A549 (cell line): ENCODE data around the gene SELPLG.

Experiments used
- BHLHE40 ChIP-seq: IDR thresholded peaks from 2 replicates; pipeline ENCODE4 v1.6.1; 2012; ENCODE audit warnings: low read depth, low read length, inconsistent platforms
- FOSL2 ChIP-seq, 2 experiments: fragments of 450-650 bp in 1 of 2; fragments of >200 bp in 1 of 2; sonication (Bioruptor Twin) in 1 of 2; formaldehyde crosslinking; IDR thresholded peaks; 2 replicates each; pipeline versions ENCODE4 v1.5.0 to v1.6.1; 2016 to 2020; ENCODE audit warnings: mild to moderate bottlenecking in 1 of 2, moderate library complexity in 1 of 2
- HDAC2 ChIP-seq: fragments of 200-600 bp; sonication (generic); IDR thresholded peaks from 2 replicates; pipeline ENCODE4 v1.6.1; 2016
- MAFK ChIP-seq: fragments of 450-650 bp; IDR thresholded peaks from 2 replicates; pipeline ENCODE4 v1.6.1; 2014; ENCODE audit not compliant: partially characterized antibody
- NFE2L2 ChIP-seq: fragments of 150-350 bp; conservative IDR thresholded peaks from 2 replicates; pipeline ENCODE4 v1.6.1; 2014; ENCODE audit warnings: low read length
- POLR2A ChIP-seq: IDR thresholded peaks from 2 replicates; pipeline ENCODE4 v1.6.1; 2012; ENCODE audit warnings: mild to moderate bottlenecking, low read length
- SMC3 ChIP-seq: fragments of >200 bp; sonication (Bioruptor Twin); formaldehyde crosslinking; IDR thresholded peaks from 3 replicates; pipeline ENCODE4 v1.6.1; 2018; ENCODE audit warnings: inconsistent platforms
- SREBF2 ChIP-seq: fragments of 450-650 bp; IDR thresholded peaks from 2 replicates; pipeline ENCODE4 v1.6.1; 2014; ENCODE audit warnings: mild to moderate bottlenecking, moderate library complexity
- ZC3H11A ChIP-seq: fragments of 450-650 bp; IDR thresholded peaks from 2 replicates; pipeline ENCODE4 v1.6.1; 2014; ENCODE audit warnings: antibody characterized with exemption, mild to moderate bottlenecking
- TF ChIP-seq, protein P1 (sequence below): fragments of >200 bp; sonication (Bioruptor Twin); formaldehyde crosslinking; IDR thresholded peaks from 3 replicates; pipeline ENCODE4 v1.5.1; 2016
- TF ChIP-seq, protein P2 (sequence below): fragments of 250-450 bp; sonication (Bioruptor Pico); IDR thresholded peaks from 2 replicates; pipeline ENCODE4 v1.5.0; 2020; ENCODE audit warnings: low read depth, mild to moderate bottlenecking, moderate library complexity
- TF ChIP-seq, protein P3 (sequence below): fragments of 200-600 bp; sonication (generic); IDR thresholded peaks from 2 replicates; pipeline ENCODE4 v1.6.1; 2016; ENCODE audit warnings: antibody characterized with exemption, mild to moderate bottlenecking, moderate library complexity

DNA sequence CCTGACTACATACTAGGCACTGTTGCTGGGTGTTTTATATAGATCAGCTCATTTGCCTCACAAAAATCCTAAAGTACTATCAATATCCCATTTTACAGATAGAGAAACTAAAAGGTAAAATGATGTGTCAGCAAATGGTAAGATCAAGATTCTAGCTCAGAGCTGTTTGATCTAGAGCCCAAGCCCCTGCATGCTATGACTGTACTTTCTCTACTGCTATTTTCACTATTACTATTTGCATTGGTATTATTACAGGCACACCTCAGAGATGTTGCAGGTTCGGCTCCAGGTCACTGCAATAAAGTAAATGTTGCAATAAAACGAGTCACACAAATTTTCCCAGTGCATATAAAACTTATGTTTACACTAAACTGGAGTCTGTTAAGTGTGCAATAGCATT lies 60.4 kb downstream of the SELPLG start:
- TF ChIP-seq, protein P1, sequence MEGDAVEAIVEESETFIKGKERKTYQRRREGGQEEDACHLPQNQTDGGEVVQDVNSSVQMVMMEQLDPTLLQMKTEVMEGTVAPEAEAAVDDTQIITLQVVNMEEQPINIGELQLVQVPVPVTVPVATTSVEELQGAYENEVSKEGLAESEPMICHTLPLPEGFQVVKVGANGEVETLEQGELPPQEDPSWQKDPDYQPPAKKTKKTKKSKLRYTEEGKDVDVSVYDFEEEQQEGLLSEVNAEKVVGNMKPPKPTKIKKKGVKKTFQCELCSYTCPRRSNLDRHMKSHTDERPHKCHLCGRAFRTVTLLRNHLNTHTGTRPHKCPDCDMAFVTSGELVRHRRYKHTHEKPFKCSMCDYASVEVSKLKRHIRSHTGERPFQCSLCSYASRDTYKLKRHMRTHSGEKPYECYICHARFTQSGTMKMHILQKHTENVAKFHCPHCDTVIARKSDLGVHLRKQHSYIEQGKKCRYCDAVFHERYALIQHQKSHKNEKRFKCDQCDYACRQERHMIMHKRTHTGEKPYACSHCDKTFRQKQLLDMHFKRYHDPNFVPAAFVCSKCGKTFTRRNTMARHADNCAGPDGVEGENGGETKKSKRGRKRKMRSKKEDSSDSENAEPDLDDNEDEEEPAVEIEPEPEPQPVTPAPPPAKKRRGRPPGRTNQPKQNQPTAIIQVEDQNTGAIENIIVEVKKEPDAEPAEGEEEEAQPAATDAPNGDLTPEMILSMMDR = no peak
- TF ChIP-seq POLR2A (no peak), MAFK (peak; percentile 97), HDAC2 (no peak), NFE2L2 (no peak), BHLHE40 (no peak), SMC3 (no peak), ZC3H11A (no peak), SREBF2 (no peak), FOSL2 (IDR thresholded peaks at IDR 0.05) (no peak), FOSL2 (CRISPR knock-in tag; IDR thresholded peaks at IDR 0.05) (no peak)
- TF ChIP-seq, protein P2, sequence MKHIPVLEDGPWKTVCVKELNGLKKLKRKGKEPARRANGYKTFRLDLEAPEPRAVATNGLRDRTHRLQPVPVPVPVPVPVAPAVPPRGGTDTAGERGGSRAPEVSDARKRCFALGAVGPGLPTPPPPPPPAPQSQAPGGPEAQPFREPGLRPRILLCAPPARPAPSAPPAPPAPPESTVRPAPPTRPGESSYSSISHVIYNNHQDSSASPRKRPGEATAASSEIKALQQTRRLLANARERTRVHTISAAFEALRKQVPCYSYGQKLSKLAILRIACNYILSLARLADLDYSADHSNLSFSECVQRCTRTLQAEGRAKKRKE = no peak
- TF ChIP-seq, protein P3, sequence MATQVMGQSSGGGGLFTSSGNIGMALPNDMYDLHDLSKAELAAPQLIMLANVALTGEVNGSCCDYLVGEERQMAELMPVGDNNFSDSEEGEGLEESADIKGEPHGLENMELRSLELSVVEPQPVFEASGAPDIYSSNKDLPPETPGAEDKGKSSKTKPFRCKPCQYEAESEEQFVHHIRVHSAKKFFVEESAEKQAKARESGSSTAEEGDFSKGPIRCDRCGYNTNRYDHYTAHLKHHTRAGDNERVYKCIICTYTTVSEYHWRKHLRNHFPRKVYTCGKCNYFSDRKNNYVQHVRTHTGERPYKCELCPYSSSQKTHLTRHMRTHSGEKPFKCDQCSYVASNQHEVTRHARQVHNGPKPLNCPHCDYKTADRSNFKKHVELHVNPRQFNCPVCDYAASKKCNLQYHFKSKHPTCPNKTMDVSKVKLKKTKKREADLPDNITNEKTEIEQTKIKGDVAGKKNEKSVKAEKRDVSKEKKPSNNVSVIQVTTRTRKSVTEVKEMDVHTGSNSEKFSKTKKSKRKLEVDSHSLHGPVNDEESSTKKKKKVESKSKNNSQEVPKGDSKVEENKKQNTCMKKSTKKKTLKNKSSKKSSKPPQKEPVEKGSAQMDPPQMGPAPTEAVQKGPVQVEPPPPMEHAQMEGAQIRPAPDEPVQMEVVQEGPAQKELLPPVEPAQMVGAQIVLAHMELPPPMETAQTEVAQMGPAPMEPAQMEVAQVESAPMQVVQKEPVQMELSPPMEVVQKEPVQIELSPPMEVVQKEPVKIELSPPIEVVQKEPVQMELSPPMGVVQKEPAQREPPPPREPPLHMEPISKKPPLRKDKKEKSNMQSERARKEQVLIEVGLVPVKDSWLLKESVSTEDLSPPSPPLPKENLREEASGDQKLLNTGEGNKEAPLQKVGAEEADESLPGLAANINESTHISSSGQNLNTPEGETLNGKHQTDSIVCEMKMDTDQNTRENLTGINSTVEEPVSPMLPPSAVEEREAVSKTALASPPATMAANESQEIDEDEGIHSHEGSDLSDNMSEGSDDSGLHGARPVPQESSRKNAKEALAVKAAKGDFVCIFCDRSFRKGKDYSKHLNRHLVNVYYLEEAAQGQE = no peak
